PC-9 (cell line): ENCODE data around the gene FBRSL1. TPM values are rescaled to one million over a fixed set of nuclear protein-coding genes. Genes with fewer than 3 reads are reported as not detected.

Experiments used
- BruUV-seq: library from RNA; stranded (reverse); fragments of 400-500 nt; replicated peaks from 2 replicates; lab custom pipeline; 2021; lab: Mats Ljungman, UMichigan
- CTCF ChIA-PET: fragments of 300-600 bp; sonication (Branson Sonifier 250); formaldehyde crosslinking; loops from one replicate; lab custom pipeline; 2022; ENCODE audit warnings: antibody characterized with exemption; lab: Charles Lee
- POLR2A ChIA-PET: fragments of 300-600 bp; sonication (Branson Sonifier 250); formaldehyde crosslinking; loops from one replicate; lab custom pipeline; 2022; ENCODE audit warnings: antibody characterized with exemption; ENCODE audit not compliant: unreplicated experiment; lab: Charles Lee
- DNase-seq, 2 experiments: peaks; one replicate each; pipeline versions ENCODE4 v3.0.0 to v3.0.0-alpha.2; 2015 to 2022; ENCODE audit warnings: mixed read lengths in 1 of 2
- H2AFZ ChIP-seq: fragments of 200-600 bp; sonication (generic); 2 replicates; pipeline ENCODE4 v1.8.1; 2017; ENCODE audit warnings: antibody characterized with exemption
- H3F3A ChIP-seq: fragments of 200-600 bp; sonication (generic); 2 replicates; pipeline ENCODE4 v1.8.1; 2017; ENCODE audit warnings: antibody characterized with exemption, mild to moderate bottlenecking, low read depth; ENCODE audit not compliant: insufficient read depth
- H3K27ac ChIP-seq: fragments of 200-600 bp; sonication (generic); 2 replicates; pipeline ENCODE4 v1.6.1; 2016; ENCODE audit warnings: mixed run types
- H3K27me3 ChIP-seq: fragments of 200-600 bp; sonication (generic); 2 replicates; pipeline ENCODE4 v1.6.1; 2016; ENCODE audit warnings: low read depth, mixed run types; ENCODE audit not compliant: insufficient read depth
- H3K36me3 ChIP-seq: fragments of 200-600 bp; sonication (generic); 2 replicates; pipeline ENCODE4 v1.6.1; 2016; ENCODE audit warnings: low read depth, mixed run types
- H3K4me1 ChIP-seq: fragments of 200-600 bp; sonication (generic); replicated peaks from 2 replicates; pipeline ENCODE4 v1.6.1; 2016; ENCODE audit warnings: mixed run types; ENCODE audit not compliant: insufficient read depth
- H3K4me2 ChIP-seq: fragments of 200-600 bp; sonication (generic); 2 replicates; pipeline ENCODE4 v1.6.1; 2017; ENCODE audit warnings: mixed run types
- H3K4me3 ChIP-seq: fragments of 200-600 bp; sonication (generic); 2 replicates; pipeline ENCODE4 v1.6.1; 2016; ENCODE audit warnings: mixed run types
- H3K79me2 ChIP-seq: fragments of 200-600 bp; sonication (generic); 2 replicates; pipeline ENCODE4 v1.6.1; 2017; ENCODE audit warnings: low read depth, mixed run types
- H3K9me2 ChIP-seq: fragments of 200-600 bp; sonication (generic); 2 replicates; pipeline ENCODE4 v1.8.1; 2017; ENCODE audit warnings: mild to moderate bottlenecking; ENCODE audit not compliant: insufficient read depth
- H3K9me3 ChIP-seq: fragments of 200-600 bp; sonication (generic); 2 replicates; pipeline ENCODE4 v1.8.1; 2016; ENCODE audit warnings: low read depth; ENCODE audit not compliant: insufficient read depth
- H4K20me1 ChIP-seq: fragments of 200-600 bp; sonication (generic); 2 replicates; pipeline ENCODE4 v1.8.1; 2017; ENCODE audit not compliant: insufficient read depth
- CTCF ChIP-seq: fragments of 200-600 bp; sonication (generic); conservative IDR thresholded peaks from 2 replicates; pipeline ENCODE4 v1.6.1; 2017; ENCODE audit warnings: mixed run types, antibody characterized with exemption, mild to moderate bottlenecking, moderate library complexity
- EZH2 ChIP-seq: fragments of 200-600 bp; sonication (generic); IDR thresholded peaks from 2 replicates; pipeline ENCODE4 v1.8.0; 2017; ENCODE audit warnings: antibody characterized with exemption, low read depth
- intact Hi-C: fragments of 100-400 bp; cut with micrococcal nuclease; formaldehyde crosslinking; loops from one replicate; pipeline ENCODE4 v1.10.0; 2022; ENCODE audit not compliant: unreplicated experiment
- total RNA-seq: library from RNA; stranded (reverse); gene quantifications from 2 replicates; pipeline ENCODE4 v1.2.3, GENCODE V29; 2021

The FBRSL1 gene
- total RNA-seq, 1 experiment from 2014 or later: 59.5 TPM

GRCh38 chr12:132456186-132456943, 33.6 kb upstream of the FBRSL1 start:
- no peaks in the 10 kb centered on the region for H3K36me3 ChIP-seq
- H3K4me3 ChIP-seq: no peak overlapping the region
- no peak for DNase-seq
- POLR2A ChIA-PET: no interaction called here
- H2AFZ ChIP-seq: no peak overlapping the region
- no peak overlapping the region for H3K27ac ChIP-seq
- intact Hi-C loops: no loop called here
- CTCF ChIA-PET: interaction anchor here (0.6 kb wide), 1 partner anchor 66 kb away, joined by 11 read pairs; no protein-coding TSS in a partner anchor
- H3K9me3 ChIP-seq: no peaks in the 10 kb centered on the region
- H3K4me2 ChIP-seq: no peak overlapping the region
- no peaks in the 10 kb centered on the region for H4K20me1 ChIP-seq
- no peaks in the 10 kb centered on the region for H3K79me2 ChIP-seq
- no peak for TF ChIP-seq EZH2
- no peak for TF ChIP-seq CTCF
- no peaks in the 10 kb centered on the region for H3K9me2 ChIP-seq
- peaks cover 3% of the 10 kb centered on the region; the same call in 1 of the 2 replicates for H3F3A ChIP-seq
- peaks cover 66% of the 10 kb centered on the region for H3K27me3 ChIP-seq
- 0 out of 2 replicates have a peak, but pooled peaks cover 8% of the 10 kb centered on the region for H3K4me1 ChIP-seq
- BruUV-seq: no TSS peak

GRCh38 chr12:132456944-132457495, 32.9 kb upstream of the FBRSL1 start:
- no peaks in the 10 kb centered on the region for H3K9me2 ChIP-seq
- no peaks in the 10 kb centered on the region for H4K20me1 ChIP-seq
- intact Hi-C loops: no loop called here
- no peak overlapping the region for H2AFZ ChIP-seq
- H3K4me1 ChIP-seq: 0 out of 2 replicates have a peak, but pooled peaks cover 8% of the 10 kb centered on the region
- POLR2A ChIA-PET: no interaction called here
- peaks cover 65% of the 10 kb centered on the region for H3K27me3 ChIP-seq
- peaks cover 3% of the 10 kb centered on the region; the same call in 1 of the 2 replicates for H3F3A ChIP-seq
- H3K9me3 ChIP-seq: no peaks in the 10 kb centered on the region
- no TSS peak for BruUV-seq
- H3K79me2 ChIP-seq: no peaks in the 10 kb centered on the region
- TF ChIP-seq CTCF: no peak
- no peak for TF ChIP-seq EZH2
- CTCF ChIA-PET: no interaction called here
- no peak overlapping the region for H3K27ac ChIP-seq
- no peaks in the 10 kb centered on the region for H3K36me3 ChIP-seq
- H3K4me3 ChIP-seq: no peak overlapping the region
- no peak for DNase-seq
- H3K4me2 ChIP-seq: no peak overlapping the region

- H3F3A ChIP-seq: peaks cover 3% of the 10 kb centered on the region; the same call in 1 of the 2 replicates
- H3K9me2 ChIP-seq: no peaks in the 10 kb centered on the region
- no peak for DNase-seq
- no peak overlapping the region for H3K4me3 ChIP-seq
- CTCF ChIA-PET: no interaction called here
- H3K4me2 ChIP-seq: no peak overlapping the region
- no peaks in the 10 kb centered on the region for H3K36me3 ChIP-seq
- TF ChIP-seq CTCF (no peak), EZH2 (no peak)
- H2AFZ ChIP-seq: no peak overlapping the region
- H3K4me1 ChIP-seq: 0 out of 2 replicates have a peak, but pooled peaks cover 4% of the 10 kb centered on the region
- H4K20me1 ChIP-seq: no peaks in the 10 kb centered on the region
- POLR2A ChIA-PET: no interaction called here
- no peaks in the 10 kb centered on the region for H3K79me2 ChIP-seq
- H3K27ac ChIP-seq: no peak overlapping the region
- no peaks in the 10 kb centered on the region for H3K9me3 ChIP-seq
- intact Hi-C loops: no loop called here
- no TSS peak for BruUV-seq
- H3K27me3 ChIP-seq: peaks cover 55% of the 10 kb centered on the region
Measured at GRCh38 chr12:132458441-132458840, 31.5 kb upstream of the FBRSL1 start.
